GM11168 (cell line): ENCODE results near the gene FAM209A.
"Not testable (repeated sequence)": the region's sequence is repeated elsewhere in the genome, so short reads cannot be mapped to it uniquely, and the experiment has no call there.

Source experiments
- in situ Hi-C: fragments of 300-500 bp; cut with MboI; formaldehyde crosslinking; loops from one replicate; pipeline ENCODE4 v1.12.0; 2022; ENCODE audit warnings: low sequenced_read_pairs; ENCODE audit not compliant: unreplicated experiment

FAM209A gene, protein sequence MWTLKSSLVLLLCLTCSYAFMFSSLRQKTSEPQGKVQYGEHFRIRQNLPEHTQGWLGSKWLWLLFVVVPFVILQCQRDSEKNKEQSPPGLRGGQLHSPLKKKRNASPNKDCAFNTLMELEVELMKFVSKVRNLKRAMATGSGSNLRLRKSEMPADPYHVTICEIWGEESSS

DNA sequence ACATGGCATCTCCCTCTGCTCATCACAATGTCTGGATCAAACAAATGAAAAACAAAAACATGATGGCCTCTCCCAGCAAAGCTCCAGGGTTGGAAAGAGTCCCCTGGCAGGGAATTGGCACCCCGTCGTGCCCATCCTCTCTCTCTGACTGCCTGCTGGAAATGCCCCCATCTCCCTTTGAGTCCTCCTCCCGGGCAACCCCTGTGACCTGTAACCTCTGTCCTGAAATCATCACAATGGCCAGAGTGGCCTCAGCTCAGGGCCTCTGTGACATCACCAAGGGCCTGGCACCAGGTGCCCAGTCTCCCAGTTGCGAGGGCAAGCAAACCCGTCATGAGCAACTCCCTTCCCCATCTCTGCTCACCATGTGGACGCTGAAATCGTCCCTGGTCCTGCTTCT, at the start of gene FAM209A:
TSS of gene FAM209A (plus strand) at position 301 of the 400 bp plus-strand sequence. CDS start at position 366, 65 bp downstream.
- in situ Hi-C loops, result not testable (repeated sequence)

DNA sequence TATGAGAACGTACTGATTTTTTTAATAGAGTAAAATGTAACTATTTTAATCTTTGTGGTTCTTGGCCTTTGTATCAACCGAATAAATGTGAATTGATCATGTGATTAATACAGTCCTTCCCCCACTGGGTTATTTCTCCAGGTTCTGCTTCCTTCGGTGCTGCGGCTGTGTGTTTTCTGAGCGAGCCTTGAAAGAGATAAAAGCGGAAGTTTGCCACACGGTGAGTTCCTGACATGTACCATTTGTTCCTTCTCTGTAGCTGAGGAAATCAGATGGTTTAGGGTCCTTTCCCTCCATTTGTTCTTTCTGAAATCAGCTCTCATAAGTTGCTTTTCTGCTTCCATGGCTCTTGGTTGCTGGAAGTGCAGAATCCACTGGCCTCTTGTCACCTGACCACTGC, 40.6 kb upstream of the FAM209A start:
- in situ Hi-C loops, result no loop called here

DNA sequence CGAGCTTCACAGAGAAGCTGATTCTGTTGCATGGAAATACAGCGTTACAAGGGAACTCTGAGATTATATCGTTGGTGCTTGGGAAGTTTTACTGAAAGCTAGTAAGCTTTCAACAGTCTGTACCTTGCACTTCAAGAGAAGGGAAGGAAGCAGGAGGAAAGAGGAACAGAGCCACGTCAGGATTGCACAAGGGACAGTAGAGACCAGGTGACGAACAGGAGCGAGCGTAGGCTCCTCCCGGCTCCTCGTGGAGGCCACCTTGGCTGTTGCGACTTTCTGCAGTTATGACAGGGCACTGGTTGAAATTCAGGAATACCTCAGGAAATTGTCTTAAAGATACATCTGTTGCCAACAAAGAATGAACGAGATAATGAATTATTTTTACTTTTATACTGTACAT, 37.3 kb upstream of the FAM209A start:
- in situ Hi-C loops, result no loop called here

DNA sequence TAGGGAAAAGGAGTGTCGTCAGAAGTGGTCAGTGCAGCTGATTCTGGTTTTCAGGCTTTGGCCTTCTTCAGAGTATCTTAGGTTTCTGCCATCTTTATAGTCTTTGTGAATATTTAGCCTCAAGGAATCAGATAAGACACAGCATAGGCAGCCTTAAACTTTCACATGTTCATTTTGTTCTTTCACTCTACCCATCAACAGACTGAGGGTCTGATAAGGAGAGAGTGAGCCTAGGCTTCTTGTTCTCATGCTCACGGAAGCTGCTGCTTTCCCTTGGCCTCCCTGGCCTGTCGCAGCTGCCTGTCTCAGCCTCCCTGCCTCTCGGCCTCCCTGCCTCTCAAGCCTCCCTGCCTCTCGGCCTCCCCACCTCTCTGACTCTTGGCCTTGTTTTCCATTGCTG, 36.0 kb upstream of the FAM209A start:
- in situ Hi-C loops, result no loop called here

DNA sequence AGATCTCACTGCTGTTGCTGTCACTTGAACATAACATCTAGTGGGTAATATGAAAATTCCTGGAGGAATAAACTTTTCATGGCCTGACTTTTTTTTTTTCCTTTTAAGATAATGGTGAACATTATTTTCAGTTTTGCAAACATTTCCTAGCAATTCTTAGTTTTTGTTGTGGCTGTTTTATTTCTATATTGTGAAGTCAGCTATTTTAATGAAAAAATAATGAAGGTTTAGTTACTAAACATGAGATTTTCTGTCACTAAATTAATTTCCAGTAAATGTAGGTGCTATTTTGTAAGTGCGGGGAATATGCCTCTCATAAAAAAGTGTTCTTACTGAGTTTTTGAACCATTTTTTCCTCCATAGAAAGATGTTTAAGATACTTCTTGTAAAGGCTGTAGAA, 23.4 kb upstream of the FAM209A start:
- in situ Hi-C loops, result no loop called here

DNA sequence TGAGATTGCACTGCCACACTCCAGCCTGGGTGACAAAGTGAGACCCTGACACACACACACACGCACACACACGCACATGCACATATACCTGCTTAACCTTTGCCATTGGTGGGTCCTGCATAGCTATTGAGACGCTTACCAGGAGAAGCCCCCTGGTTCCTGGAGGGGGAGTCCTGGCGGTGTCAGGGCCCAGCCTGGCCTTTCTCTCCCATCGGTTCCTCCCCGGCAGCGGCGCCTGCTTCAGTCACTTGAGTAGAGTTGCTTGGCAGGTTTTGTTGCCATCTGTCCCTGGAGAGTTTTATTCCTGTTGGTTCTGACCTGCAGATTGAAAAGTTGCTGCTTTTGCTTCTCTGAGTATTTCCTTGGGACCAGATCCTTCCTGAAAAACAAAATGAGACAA, 20.6 kb upstream of the FAM209A start:
- in situ Hi-C loops, result no loop called here

DNA sequence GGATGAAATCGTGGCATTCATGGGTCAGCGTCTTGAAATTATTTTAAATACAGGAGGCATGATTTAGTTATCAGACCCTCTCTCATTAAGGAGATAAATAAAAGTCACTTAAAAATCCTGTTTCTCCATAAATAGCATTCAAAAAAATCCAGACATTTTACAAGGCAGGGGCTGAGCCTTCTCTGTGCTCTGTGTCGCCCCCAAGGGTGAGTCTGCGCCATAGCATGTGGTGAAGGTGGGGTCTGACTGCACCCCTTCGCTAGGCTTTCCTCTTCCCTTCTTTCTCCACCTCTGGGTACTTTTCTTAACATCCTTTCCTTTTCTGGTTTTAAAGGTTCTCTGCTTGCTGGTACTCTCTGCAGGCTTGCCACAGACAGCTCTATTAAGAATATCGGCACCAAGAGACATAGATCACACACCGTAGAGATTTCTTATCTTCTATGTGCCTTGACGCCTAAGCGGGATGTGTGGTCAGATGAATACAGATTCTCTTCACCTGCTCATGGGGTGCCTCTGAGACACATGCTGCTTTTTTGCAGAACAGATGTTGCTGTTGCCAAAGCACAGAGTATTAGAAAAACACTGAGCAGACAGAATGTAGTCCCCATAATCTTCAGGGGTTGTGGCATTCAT, 20.1 kb upstream of the FAM209A start:
- in situ Hi-C loops, result no loop called here

DNA sequence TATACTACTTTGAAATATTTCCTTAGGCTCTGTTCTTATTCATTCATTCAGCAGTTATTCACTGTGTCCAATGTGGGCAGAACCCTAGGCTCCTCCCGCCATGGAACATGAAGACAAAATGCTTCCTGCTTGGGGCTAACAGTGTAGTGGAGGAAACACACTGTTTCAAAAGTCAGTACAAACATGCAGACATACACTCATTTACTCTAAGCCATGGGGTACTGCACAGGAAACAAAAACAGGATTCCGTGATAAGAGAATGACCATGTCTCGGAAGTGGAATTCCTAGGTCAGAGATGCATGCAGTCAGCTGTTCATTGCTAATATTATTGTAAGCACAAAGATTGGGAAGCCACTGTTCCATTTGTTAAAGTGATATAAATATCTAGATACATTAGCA, 18.4 kb upstream of the FAM209A start:
- in situ Hi-C loops, result no loop called here

DNA sequence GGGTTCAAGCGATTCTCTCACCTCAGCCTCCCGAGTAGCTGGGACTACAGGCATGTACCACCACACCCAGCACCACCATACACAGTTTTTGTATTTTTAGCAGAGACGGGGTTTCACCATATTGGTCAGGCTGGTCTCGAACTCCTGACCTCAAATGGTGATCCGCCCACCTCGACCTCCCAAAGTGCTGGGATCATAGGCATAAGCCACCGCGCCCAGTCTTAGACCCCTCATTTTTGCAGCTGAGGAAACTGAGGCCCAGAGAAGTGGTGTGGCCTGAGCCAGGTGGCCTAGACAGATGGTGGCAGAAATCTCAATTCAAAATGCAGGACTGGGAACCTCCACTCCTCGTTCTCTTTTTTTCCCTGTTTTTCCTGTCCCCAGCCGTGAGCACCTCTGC, 12.6 kb upstream of the FAM209A start:
- in situ Hi-C loops, result no loop called here

DNA sequence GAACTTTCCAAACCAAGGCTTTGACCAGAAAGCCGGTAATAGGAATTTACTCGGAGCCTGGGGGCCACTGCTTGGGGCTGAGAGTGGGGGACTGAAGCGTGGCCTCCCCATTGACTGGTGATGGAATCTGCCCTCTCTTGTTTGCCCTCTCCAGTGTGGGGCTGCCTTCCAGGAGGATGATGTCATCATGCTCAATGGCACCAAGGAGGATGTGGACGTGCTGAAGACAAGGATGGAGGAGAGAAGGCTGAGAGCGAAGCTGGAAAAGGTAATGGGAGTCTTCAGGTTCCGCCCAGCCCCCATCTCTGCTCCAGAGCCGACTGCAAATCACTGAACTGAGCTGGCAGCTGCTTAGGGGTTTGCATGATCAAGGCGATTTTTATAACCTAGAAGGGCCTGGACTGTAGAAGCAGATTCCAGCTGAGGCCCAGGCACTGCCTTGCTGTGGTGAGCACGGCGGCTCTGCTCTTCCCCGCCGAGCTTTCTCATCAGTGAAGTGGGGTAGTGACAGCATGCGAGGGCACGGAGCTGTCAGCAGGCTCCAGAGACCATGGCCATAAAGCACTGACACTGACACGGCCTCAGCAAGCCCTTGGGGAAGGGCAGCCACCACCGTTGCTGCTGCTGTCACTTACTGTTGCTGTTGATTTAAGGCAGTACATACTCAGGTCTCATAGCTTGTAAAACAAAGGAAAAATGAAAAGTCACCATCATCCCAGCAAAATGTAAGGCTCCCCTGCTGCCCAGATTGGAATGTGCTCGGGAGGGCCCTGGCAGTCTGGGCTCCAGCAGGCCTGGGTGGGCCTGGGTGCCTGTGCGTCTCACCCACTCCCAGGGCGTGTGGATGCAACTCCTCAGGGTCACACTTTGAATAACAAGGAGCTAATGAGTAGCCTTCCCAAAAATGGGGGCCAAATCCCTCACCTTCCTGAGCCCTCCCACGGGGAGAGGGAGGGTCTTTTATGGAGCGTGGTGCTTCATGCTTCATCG, 11.1 kb upstream of the FAM209A start:
- in situ Hi-C loops, result no loop called here

DNA sequence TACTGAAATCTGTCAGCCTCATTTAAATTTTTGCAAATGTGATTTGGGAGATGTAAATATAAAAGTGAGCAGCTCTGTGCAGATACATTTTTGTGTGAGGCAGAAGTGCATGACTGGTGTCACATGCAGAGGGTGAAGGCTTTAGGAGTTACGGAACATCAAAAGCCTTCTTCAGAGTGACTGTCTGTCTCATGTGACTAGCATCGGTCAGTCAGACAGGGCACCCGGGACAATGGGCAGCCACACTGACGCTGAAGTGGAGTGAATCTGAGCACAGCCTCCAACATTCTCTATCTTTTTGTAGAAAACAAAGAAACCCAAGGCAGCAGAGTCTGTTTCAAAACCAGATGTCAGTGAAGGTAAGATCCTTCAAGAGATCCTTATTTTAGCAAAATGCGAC, 7.9 kb upstream of the FAM209A start:
- in situ Hi-C loops, result no loop called here

DNA sequence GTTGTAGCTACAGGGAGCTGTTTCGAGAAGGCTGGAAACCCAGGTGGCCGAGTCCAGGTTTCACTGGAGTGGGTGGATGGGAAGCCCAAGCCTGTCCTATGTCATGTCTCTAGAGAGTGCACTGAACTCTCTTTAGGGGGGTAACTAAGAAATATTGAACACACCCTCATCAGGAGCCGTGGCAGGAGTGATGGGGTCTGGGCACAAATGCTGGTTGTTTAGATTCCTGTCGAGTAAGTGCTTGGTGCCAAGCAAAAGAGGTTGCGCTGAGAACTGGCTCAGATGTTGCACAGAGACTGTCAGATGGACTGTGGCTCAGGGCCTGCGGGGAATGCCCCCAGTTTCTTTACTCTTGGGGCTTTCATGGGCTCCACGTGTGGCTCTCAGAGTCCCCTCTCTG, 7.3 kb upstream of the FAM209A start:
- in situ Hi-C loops, result no loop called here

DNA sequence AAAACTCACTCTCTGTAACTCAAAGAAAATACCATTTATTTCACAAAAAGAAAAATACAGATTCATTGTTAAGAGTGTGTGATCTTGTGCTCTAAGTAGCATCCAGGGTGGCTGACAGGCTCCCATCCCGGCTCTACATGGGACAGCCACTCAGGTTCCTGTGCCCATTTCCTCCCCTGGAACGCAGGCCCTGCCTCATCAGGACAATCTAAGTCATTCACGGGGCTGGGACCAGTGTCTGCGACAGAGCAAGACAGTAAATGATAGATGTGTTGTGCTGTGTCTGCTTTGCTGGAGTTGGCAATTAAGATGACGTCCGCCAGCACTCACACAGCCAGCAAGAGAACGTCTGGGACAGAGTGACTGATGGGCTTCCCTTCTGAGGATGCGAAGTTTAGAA, 6.9 kb upstream of the FAM209A start:
- in situ Hi-C loops, result no loop called here

DNA sequence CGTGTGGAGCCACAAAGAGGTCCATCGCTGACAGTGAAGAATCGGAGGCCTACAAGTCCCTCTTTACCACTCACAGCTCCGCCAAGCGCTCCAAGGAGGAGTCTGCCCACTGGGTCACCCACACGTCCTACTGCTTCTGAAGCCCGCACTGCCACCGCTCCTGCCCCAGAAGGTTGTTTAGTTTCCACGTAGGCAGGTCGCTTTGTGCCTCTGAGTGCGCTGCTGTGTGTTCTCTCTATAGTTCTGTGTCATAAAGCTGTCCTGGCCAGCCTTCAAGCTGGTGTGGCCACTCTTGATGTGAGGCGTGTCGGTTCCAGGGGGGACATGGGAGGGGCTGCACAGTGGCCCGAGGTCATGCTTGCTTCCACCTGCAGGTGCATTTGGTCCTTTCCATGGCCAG, 6.4 kb upstream of the FAM209A start:
- in situ Hi-C loops, result no loop called here

DNA sequence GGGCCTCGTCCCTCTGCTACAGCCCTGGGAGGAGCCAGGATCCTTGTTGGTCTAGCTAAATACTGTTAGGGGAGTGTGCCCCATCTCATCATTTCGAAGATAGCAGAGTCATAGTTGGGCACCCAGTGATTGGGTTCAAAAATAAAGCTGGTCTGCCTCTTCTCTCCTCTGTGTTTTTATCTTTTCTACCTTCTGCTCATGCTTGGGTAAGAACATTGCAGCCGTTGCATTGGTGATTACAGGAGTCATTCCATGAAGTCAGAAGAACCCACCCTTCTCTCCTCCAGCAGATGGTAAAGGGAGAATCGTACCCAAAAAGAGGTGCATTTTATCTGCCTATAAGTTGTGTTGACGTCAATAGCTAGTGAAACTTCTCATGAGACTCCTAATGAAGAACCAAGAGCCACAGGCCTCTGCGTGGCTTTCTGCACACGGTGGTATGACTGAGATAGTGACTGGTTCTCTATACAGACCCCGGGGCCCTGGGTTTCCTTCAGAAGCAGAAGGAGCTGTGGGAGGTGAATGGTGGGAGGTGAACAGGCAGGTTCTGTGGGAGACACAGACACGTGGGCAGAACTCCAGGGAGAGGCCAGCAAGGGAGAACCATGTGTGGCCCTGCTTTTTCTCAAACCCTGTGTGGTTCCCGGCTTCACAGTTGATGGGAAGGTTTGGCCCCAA, 5.7 kb upstream of the FAM209A start:
- in situ Hi-C loops, result no loop called here

DNA sequence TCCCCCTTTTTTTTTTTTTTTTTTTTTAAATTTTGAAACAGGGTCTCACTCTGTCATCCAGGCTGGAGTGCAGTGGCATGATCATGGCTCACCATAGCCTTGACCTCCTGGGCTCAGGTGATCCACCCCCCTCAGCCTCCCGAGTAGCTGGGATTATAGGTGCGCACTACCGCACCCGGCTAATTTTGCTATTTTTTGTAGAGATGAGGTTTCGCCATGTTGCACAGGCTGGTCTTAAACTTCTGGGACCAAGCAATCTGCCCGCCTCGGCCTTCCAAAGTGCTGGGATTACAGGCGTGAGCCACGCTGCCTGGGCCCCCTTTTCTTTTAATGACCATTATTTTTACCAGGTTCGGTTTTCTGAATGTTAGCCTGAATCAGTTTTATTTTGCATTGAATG, 5.0 kb upstream of the FAM209A start:
- in situ Hi-C loops, result no loop called here

DNA sequence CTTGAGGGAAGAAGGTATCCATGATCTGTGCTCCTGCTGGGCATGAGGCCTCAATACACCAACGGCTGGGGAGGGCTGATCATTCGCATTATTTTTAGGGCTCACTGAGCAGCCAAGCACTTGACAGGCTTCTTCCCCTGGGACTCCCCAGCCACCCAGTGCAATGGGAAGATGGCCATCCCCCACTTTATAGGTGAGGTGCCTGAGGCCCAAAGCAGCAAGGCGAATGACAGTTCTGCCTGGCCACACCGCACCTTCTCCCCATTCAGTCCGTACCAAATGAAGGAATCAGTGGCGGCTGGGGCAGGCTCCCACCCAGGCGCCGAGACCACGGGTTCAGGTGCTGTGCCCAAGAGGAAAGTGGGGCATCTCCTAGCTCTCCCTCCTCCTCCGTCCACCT, 4.4 kb upstream of the FAM209A start:
- in situ Hi-C loops, result no loop called here

DNA sequence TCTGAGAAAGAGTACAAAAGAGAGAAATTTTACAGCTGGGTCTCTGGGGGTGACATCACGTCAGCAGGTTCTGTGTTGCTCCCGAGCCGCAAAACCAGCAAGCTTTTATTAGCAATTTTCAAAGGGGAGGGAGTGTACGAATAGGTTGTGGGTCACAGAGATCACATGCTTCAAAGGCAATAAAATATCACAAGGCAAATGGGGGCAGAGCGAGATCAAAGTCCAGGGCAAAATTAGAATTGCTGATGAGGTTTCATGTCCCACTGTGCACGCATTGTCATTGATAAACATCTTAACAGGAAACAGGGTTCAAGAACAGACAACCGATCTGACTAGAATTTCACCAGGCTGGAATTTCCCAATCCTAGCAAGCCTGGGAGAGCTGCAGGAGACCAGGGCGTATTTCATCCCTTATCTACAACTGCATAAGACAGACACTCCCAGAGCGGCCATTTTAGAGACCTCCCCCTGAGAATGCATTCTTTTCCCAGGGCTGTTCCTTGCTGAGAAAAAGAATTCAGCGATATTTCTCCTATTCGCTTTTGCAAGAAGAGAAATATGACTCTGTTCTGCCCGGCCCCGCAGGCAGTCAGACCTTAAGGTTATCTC, 3.7 kb upstream of the FAM209A start:
- in situ Hi-C loops, result not testable (repeated sequence)

DNA sequence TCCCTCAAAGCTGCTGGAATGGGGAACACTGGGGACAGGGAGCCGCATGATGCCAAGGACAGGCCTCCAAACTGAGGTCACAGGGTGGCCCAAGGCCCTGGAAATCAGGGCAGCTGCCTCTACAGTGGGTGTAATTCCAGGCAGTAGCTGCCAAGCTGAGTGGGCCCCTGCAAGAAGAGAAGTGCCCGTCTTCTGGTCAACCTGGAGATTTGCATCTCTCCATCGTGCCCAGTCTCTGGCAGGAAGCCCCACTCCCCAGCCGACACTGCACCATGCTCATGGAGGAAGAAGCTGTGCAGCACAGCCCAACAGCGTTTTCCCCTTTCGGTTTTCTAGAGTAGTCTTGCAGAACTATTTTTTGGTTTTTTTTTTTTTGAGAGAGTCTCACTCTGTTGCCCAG, 2.2 kb upstream of the FAM209A start:
- in situ Hi-C loops, result no loop called here

DNA sequence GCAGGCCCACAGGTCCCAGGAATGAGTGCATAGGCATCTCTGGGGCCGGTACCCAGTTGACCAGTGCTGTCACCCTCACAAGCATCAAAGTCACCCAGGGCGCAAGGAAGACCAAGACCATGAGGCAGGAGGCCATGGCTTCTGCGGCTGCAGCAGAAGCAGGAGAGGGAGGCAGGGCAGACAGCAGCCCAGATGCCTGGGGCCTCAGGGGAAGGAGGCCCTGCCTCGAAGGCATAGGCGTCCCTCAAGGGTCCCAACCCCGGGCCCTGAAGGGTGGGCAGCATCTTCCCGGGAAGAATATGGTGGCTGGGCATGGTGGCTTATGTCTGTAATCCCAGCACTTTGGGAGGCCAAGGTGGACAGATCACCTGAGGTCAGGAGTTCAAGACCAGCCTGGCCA, 3.0 kb downstream of the FAM209A start:
- in situ Hi-C loops, result no loop called here
